BLaER1 (cell line): ENCODE results near the gene TMEM229B.

Source experiments
- H3K27ac ChIP-seq: shearing (Covaris generic); formaldehyde crosslinking; 2 replicates; pipeline ENCODE4 v1.8.1; 2022
- H3K27me3 ChIP-seq: shearing (Covaris generic); formaldehyde crosslinking; 2 replicates; pipeline ENCODE4 v1.8.1; 2022
- H3K36me3 ChIP-seq: shearing (Covaris generic); formaldehyde crosslinking; 2 replicates; pipeline ENCODE4 v1.8.1; 2022
- H3K4me1 ChIP-seq: shearing (Covaris generic); formaldehyde crosslinking; 2 replicates; pipeline ENCODE4 v1.8.1; 2022
- H3K4me2 ChIP-seq: shearing (Covaris generic); formaldehyde crosslinking; 2 replicates; pipeline ENCODE4 v1.8.1; 2022
- H3K4me3 ChIP-seq: shearing (Covaris generic); formaldehyde crosslinking; 2 replicates; pipeline ENCODE4 v1.8.1; 2022
- H3K9ac ChIP-seq: shearing (Covaris generic); formaldehyde crosslinking; 2 replicates; pipeline ENCODE4 v1.8.1; 2022
- H3K9me3 ChIP-seq: shearing (Covaris generic); formaldehyde crosslinking; 2 replicates; pipeline ENCODE4 v1.8.1; 2022
- H4K20me1 ChIP-seq: shearing (Covaris generic); formaldehyde crosslinking; 2 replicates; pipeline ENCODE4 v1.8.1; 2022
- Cebpa-rat ChIP-seq: shearing (Covaris generic); IDR thresholded peaks from 2 replicates; pipeline ENCODE4 v1.8.1; 2022

The TMEM229B gene

DNA sequence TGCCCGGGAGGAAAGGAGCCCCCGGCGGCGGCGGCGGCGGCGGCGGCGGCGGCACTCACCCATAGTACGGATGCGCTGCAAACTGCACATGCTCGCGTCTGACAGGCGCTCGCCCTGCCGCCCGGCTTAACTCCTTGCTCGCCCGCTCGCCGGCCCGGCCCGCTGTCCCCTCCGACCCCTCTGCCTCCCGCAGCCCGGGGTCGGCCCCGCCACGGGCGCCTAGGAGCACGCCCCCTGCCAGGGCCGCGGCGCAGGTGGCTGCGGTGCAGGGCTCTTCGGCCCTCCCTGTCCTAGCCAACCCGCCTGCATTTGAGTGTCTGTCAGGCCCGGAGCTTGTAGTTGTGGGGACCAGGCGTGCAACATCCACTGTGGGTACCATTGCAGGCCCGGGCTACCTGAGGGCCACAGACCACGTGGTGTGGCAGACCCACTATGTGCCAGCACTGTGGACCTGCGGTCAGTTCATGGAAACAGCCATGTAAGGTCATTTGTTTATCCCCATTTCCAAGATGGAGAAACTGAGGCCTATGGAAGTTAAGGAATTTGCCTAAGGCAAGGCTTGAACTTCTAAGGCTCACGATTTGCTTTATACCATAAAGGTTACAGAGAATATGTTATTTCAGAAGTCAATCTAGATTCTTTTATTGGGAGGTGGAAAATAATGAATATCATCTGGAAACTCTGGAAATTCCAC is 27.0 kb upstream of the TMEM229B start:
- H4K20me1 ChIP-seq, result no peaks in the 10 kb centered on the region
- H3K36me3 ChIP-seq, result no peaks in the 10 kb centered on the region
- peak overlapping the region; percentile 42; the same call in 1 of the 2 replicates for H3K27ac ChIP-seq
- peaks cover 12% of the 10 kb centered on the region for H3K4me1 ChIP-seq
- H3K27me3 ChIP-seq, result peaks cover 26% of the 10 kb centered on the region
- peak overlapping the region; percentile 82 for H3K4me3 ChIP-seq
- peak overlapping the region; percentile 93 for H3K4me2 ChIP-seq
- TF ChIP-seq Cebpa-rat, result no peak
- peak overlapping the region; percentile 67 for H3K9ac ChIP-seq
- no peaks in the 10 kb centered on the region for H3K9me3 ChIP-seq

- Histone ChIP-seq H4K20me1 (no peaks in the 10 kb centered on the region), H3K27ac (peak overlapping the region; percentile 42), H3K4me3 (peak overlapping the region; percentile 82), H3K4me2 (peak overlapping the region; percentile 93), H3K36me3 (no peaks in the 10 kb centered on the region), H3K9ac (peak overlapping the region; percentile 67), H3K9me3 (no peaks in the 10 kb centered on the region), H3K27me3 (peaks cover 26% of the 10 kb centered on the region), H3K4me1 (peaks cover 12% of the 10 kb centered on the region)
- TF ChIP-seq Cebpa-rat, result no peak
Measured at GRCh38 chr14:67514650-67515385, 26.3 kb upstream of the TMEM229B start.

DNA sequence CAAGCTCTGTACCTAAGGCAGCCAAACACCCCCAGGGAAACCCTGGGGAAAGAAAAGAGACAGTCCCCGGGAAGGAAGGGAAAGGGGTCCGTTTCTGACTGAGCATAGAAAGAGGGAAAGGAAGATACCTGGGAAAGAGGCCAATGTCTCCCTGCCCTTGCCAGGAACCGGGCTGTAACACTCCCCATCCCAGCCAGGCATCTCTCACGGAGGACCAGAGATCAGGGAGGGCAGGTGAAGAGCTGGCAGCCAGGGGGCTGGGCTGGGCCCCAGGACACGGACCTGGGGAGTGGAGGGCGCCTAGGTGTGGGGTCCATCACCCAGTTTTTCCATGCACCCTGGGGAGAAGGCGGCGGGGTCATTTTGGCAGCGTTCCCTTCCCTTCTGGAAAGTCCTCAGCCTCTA is 25.7 kb upstream of the TMEM229B start:
- Histone ChIP-seq H3K4me3 (peak overlapping the region; percentile 82), H3K27me3 (peaks cover 26% of the 10 kb centered on the region), H3K4me1 (peaks cover 12% of the 10 kb centered on the region), H4K20me1 (no peaks in the 10 kb centered on the region), H3K4me2 (peak overlapping the region; percentile 93), H3K36me3 (no peaks in the 10 kb centered on the region), H3K27ac (no peak overlapping the region), H3K9ac (no peak overlapping the region), H3K9me3 (no peaks in the 10 kb centered on the region)
- no peak for TF ChIP-seq Cebpa-rat

GRCh38 chr14:67513631-67514108 is 25.1 kb upstream of the TMEM229B start:
- Histone ChIP-seq H3K4me1 (peaks cover 12% of the 10 kb centered on the region), H3K4me2 (no peak overlapping the region), H3K27me3 (peaks cover 26% of the 10 kb centered on the region)

DNA sequence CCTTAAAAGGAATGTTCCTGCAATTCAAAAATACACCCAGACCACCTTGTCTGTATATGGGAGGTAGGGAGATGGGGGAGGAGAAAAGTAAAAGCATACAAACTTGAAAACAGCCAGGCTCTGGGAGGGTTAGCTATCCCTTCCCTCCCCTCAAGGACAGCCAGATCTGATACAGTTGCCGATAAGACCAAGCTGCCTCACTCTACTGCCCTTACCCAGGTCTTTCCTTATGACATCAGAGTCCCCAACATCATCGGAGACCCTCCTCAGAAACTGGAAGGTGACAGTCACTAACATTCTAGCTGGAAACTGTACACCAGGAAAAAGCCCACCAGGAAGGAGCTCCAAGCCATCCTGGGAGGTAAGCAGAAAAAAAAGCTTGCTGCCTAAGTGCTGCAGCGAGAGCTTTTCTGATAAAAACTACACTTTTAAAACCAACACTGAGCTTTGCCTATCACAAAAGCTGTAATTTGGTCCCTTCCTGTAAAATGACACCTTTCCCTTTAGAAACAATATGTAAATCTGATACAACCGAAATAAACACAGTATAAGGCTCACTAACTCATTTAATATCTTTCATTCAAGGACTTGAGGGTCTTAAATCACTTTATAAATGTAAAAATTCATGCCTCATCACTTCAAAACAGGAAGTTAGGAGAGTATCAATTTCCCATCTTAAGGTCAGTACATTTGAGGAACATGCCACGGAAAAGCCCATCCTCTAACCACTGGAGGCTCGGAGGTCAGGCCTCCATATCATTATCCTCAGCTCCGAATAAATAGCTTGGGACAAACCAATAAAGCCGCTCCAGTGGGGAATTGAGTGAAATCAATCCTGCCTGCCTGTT is 24.2 kb upstream of the TMEM229B start:
- no peak overlapping the region for H3K4me2 ChIP-seq
- peaks cover 12% of the 10 kb centered on the region for H3K4me1 ChIP-seq
- no peak overlapping the region for H3K27ac ChIP-seq
- H3K36me3 ChIP-seq, result no peaks in the 10 kb centered on the region
- H3K9me3 ChIP-seq, result no peaks in the 10 kb centered on the region
- peaks cover 26% of the 10 kb centered on the region for H3K27me3 ChIP-seq
- H4K20me1 ChIP-seq, result no peaks in the 10 kb centered on the region
- no peak overlapping the region for H3K4me3 ChIP-seq
- no peak overlapping the region for H3K9ac ChIP-seq
- TF ChIP-seq Cebpa-rat, result no peak

More at GRCh38 chr14:67513631-67514108, 25.1 kb upstream of the TMEM229B start:
- TF ChIP-seq Cebpa-rat, result no peak
- no peak overlapping the region for H3K9ac ChIP-seq
- no peak overlapping the region for H3K27ac ChIP-seq
- H3K36me3 ChIP-seq, result no peaks in the 10 kb centered on the region
- H3K9me3 ChIP-seq, result no peaks in the 10 kb centered on the region
- no peak overlapping the region for H3K4me3 ChIP-seq
- H4K20me1 ChIP-seq, result no peaks in the 10 kb centered on the region

GRCh38 chr14:67510836-67511235 is 22.3 kb upstream of the TMEM229B start:
- Histone ChIP-seq H3K27me3 (peaks cover 17% of the 10 kb centered on the region), H4K20me1 (no peaks in the 10 kb centered on the region), H3K4me3 (no peak overlapping the region), H3K4me2 (no peak overlapping the region), H3K27ac (no peak overlapping the region), H3K9me3 (no peaks in the 10 kb centered on the region), H3K9ac (no peak overlapping the region), H3K4me1 (peaks cover 12% of the 10 kb centered on the region), H3K36me3 (no peaks in the 10 kb centered on the region)
- no peak for TF ChIP-seq Cebpa-rat

DNA sequence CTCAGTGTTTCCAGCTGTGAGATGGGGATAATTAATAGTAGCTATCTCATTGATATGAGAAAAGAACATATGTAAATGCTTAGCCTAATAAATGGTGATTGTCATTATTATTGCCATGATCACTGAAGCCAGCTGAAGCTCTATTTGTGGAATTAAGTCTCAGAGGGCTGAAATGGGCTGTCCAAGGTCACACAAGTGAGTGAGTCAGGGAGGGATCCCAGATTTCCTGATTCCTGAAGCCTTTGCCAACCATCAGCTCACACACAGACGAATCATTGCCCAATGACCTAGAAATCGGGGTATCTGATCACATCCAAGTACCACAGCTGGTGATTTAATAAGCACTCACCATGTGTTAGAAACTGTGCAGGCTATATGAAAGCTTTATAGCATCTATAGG is 21.6 kb upstream of the TMEM229B start:
- Histone ChIP-seq H3K9ac (no peak overlapping the region), H3K4me3 (no peak overlapping the region), H3K4me2 (no peak overlapping the region), H3K4me1 (peaks cover 6% of the 10 kb centered on the region), H3K27ac (no peak overlapping the region), H3K36me3 (no peaks in the 10 kb centered on the region), H4K20me1 (no peaks in the 10 kb centered on the region), H3K9me3 (no peaks in the 10 kb centered on the region), H3K27me3 (peaks cover 10% of the 10 kb centered on the region)
- no peak for TF ChIP-seq Cebpa-rat

- Histone ChIP-seq H3K36me3 (no peaks in the 10 kb centered on the region), H3K27me3 (no peaks in the 10 kb centered on the region), H3K27ac (no peak overlapping the region), H4K20me1 (no peaks in the 10 kb centered on the region), H3K9ac (no peak overlapping the region), H3K4me2 (no peak overlapping the region), H3K4me3 (no peak overlapping the region), H3K4me1 (no peaks in the 10 kb centered on the region), H3K9me3 (no peaks in the 10 kb centered on the region)
- no peak for TF ChIP-seq Cebpa-rat
Measured at GRCh38 chr14:67508956-67509355, 20.4 kb upstream of the TMEM229B start.

DNA sequence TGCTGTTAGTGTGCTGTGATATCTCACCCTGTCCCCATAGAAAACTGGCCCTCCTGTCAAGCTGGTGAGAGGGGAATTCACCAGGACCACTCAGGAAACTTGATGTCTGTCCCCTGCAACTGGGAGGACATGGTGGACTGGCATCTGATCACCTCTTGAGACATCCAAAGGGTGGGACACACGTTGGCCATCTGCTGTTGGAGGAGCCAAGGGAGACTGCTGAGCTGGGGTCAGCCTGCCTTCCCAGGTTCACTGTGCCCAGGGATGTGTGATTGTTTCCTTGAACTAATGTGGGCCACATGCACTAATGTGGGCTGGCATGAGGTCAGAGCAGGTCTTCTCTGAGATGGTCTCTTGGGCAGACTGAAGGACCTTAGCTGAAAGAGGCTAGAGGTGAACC is 16.7 kb upstream of the TMEM229B start:
- H3K27me3 ChIP-seq, result no peaks in the 10 kb centered on the region
- no peak overlapping the region for H3K9ac ChIP-seq
- no peak overlapping the region for H3K4me2 ChIP-seq
- H3K4me3 ChIP-seq, result no peak overlapping the region
- TF ChIP-seq Cebpa-rat, result no peak
- no peaks in the 10 kb centered on the region for H3K9me3 ChIP-seq
- H4K20me1 ChIP-seq, result no peaks in the 10 kb centered on the region
- H3K36me3 ChIP-seq, result no peaks in the 10 kb centered on the region
- H3K27ac ChIP-seq, result no peak overlapping the region
- no peaks in the 10 kb centered on the region for H3K4me1 ChIP-seq
